Activated CD8-positive, alpha-beta memory T cell treated with anti-CD3 and anti-CD28 coated beads, Interleukin-2, amount 50 U/mL, for 1 hour (primary cell): Measurements from ENCODE around the gene SPTBN1.

ENCODE experiments used
- DNase-seq: peaks from one replicate; pipeline ENCODE4 v3.0.0-alpha.2; 2020; ENCODE audit errors: extremely low read depth

SPTBN1 gene

GRCh38 chr2:54574107-54574859 is 118.2 kb downstream of the SPTBN1 start:
- DNase-seq, result peak; percentile 75

- no peak for DNase-seq
Measured at GRCh38 chr2:54574860-54575247, 118.7 kb downstream of the SPTBN1 start.

GRCh38 chr2:54575379-54575888 is 119.3 kb downstream of the SPTBN1 start:
- DNase-seq, result no peak

GRCh38 chr2:54577035-54577434 is 120.9 kb downstream of the SPTBN1 start:
- DNase-seq, result no peak

- DNase-seq, result no peak
Measured at GRCh38 chr2:54577944-54578647, 122.0 kb downstream of the SPTBN1 start.

GRCh38 chr2:54578648-54579045 is 122.5 kb downstream of the SPTBN1 start:
- no peak for DNase-seq

- no peak for DNase-seq
Measured at GRCh38 chr2:54579061-54579681, 123.0 kb downstream of the SPTBN1 start.

- no peak for DNase-seq
Measured at GRCh38 chr2:54579682-54580620, 123.8 kb downstream of the SPTBN1 start.

- DNase-seq, result no peak
Measured at GRCh38 chr2:54581326-54582039, 125.4 kb downstream of the SPTBN1 start.

GRCh38 chr2:54582987-54583386 is 126.9 kb downstream of the SPTBN1 start:
- no peak for DNase-seq

- no peak for DNase-seq
Measured at GRCh38 chr2:54584598-54584997, 128.5 kb downstream of the SPTBN1 start.

- no peak for DNase-seq
Measured at GRCh38 chr2:54585136-54585733, 129.1 kb downstream of the SPTBN1 start.

- DNase-seq, result no peak
Measured at GRCh38 chr2:54586062-54586461, 129.9 kb downstream of the SPTBN1 start.

- no peak for DNase-seq
Measured at GRCh38 chr2:54586494-54586893, 130.4 kb downstream of the SPTBN1 start.

GRCh38 chr2:54587171-54588016 is 131.3 kb downstream of the SPTBN1 start:
- no peak for DNase-seq

GRCh38 chr2:54588244-54588899 is 132.2 kb downstream of the SPTBN1 start:
- DNase-seq, result no peak

- no peak for DNase-seq
Measured at GRCh38 chr2:54589038-54589339, 132.9 kb downstream of the SPTBN1 start.

GRCh38 chr2:54589340-54590215 is 133.5 kb downstream of the SPTBN1 start:
- no peak for DNase-seq
